NCI-H1930 (cell line): ENCODE measurements around the gene RHOT2.

ENCODE experiments used
- DNase-seq, 2 experiments: peaks; one replicate each; lab custom pipeline; 2025; lab: John Stamatoyannopoulos, UW

The RHOT2 gene

DNA sequence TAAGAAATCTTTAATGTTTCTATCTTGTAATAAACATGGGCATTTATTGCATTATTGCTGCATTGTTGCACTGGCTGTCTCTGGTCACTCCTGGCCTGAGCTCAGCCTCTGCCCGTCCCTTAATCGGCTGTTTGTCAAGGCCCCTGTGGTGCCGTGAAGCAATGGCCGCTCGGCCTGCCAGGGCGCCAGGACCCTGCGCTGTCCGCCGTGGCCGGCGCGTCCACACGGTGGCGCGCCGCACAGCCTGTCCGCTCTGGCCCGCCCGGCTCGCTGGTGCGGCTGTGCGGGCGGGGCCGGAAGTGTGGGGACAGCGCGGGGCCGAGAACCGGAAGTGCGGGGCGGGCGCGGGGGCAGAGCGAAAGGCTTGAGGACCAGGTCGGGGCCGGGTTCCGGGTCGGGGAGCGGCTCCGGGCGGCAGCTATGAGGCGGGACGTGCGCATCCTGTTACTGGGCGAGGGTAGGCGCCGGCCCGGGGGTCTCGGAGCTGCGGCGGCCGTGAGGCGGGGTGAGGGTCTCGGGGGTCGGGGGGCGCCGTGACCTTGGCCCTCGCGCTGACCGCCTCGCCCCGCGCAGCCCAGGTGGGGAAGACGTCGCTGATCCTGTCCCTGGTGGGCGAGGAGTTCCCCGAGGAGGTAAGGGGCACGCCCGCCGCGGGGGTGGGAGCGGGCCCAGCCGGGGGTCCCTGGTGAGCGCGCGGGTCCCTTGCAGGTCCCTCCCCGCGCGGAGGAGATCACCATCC is at the start of gene RHOT2:
Gene RHOT2, plus strand, starts transcription at position 353 of the 739 bp plus-strand sequence. Its CDS starts 68 bp downstream, at position 421.
- DNase-seq = peak; percentile 83 to 94

DNA sequence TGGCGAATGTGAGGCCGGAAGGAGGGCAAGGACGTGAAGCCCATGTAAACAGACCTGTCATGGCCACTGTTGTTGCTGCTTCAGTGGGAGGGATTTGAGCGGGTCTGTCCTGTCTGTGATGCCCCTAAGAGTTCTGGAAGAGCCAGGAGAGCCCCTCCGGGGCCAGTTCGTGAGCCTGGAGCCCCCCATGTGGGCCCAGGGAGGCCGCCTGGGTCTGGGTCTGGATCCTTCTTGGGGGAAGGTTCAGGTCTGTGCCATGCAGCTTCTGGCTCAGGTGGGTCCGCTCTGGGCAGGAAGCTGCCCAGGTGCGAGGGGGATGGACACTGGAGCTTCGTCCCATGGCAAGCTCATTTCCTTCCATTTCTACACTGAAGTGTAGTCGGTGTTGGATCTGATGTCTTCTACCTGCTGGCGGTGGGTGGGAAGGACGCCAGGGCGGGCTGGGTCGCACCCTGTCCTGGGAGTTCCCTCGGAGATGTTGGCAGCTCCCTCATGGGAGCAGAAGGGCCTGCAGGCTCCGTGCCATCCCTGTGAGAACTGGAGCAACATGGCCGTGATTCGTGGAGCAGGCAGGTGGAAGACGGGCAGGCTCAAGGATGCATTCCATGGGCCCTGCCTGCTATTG is 48.3 kb upstream of the RHOT2 start:
- no peak for DNase-seq

DNA sequence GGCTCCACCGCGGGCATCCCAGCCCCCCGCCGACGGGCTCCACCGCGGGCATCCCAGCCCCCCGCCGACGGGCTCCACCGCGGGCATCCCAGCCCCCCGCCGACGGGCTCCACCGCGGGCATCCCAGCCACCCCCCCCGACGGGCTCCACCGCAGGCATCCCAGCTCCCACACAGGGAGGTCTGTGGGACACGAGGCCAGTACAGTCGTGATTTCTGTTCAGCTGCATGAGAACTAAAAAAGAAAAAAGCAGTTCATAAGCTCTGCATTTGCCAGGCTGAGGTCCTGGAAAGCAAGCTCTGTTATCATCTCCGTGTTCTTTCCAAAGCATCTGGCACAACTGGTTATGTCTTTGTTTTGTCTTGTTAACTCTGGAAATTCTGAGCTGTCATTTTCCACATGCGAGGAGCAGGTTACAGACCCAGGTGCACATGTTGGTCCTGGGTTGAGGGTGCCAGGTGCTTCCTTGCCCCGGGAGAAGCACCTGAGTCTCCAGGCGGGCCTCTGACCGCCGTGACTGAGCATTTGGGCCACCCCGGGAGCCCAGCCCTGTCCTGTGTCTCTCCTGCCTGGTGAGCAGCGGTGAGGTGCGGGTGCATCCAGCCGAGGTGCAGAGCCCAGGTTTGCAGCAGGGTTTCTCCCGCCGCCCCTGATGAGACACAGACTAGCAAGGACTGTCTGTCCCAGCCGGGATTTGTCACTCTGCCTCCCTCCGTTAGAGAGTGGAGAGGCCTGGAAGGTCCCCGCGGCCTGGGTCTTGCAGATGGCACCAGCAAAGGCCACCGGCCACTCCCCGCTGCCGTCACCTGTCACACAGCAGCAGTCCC is 47.0 kb upstream of the RHOT2 start:
- no peak for DNase-seq

- no peak for DNase-seq
These were observed 46.3 kb upstream of the RHOT2 start for GRCh38 chr16:621526-622105.

DNA sequence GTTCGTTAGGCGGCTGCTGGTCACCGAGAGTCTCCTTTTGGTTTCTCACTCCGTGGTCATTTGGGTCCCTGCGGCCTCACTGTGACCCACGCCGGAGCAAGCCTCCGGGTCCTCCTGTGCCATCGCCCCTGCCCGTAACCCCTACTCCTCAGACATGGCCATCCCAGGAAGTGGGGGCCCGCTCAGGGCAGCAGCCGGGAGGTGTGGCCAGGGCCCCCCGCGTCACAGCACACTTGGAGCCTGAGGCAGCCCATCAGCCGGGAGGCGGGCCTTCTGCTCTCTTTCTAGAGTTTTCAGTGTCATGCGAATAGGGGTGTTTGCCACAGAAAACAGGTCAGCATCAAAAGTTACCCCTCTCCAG is 45.0 kb upstream of the RHOT2 start:
- DNase-seq = no peak

DNA sequence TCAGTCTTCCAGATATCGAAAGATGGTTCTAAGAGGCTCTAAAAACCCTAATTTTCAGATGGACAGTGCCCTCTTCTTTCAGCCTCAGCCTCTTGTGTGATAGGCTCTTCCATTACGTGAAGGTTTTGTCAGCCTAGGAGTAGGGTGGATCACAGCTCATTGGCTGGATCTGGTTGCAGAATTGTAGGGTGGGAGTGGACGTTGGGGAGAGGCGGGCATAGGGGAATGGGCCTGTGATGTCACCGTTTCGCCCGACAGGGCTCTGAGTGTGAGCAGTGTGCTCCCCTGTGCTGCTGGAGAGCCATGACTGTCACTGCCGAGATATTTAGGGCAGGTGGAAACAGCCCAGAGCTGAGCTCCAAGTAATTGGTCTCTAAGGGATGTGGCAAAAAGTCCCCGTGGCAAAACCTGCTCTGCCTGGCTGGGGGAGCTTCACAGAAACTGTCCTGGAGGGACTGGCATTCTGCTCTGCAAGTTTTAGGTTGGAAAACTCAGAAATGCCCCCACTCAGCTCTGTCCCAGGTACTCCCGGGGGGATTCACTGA is 43.3 kb upstream of the RHOT2 start:
- no peak for DNase-seq

DNA sequence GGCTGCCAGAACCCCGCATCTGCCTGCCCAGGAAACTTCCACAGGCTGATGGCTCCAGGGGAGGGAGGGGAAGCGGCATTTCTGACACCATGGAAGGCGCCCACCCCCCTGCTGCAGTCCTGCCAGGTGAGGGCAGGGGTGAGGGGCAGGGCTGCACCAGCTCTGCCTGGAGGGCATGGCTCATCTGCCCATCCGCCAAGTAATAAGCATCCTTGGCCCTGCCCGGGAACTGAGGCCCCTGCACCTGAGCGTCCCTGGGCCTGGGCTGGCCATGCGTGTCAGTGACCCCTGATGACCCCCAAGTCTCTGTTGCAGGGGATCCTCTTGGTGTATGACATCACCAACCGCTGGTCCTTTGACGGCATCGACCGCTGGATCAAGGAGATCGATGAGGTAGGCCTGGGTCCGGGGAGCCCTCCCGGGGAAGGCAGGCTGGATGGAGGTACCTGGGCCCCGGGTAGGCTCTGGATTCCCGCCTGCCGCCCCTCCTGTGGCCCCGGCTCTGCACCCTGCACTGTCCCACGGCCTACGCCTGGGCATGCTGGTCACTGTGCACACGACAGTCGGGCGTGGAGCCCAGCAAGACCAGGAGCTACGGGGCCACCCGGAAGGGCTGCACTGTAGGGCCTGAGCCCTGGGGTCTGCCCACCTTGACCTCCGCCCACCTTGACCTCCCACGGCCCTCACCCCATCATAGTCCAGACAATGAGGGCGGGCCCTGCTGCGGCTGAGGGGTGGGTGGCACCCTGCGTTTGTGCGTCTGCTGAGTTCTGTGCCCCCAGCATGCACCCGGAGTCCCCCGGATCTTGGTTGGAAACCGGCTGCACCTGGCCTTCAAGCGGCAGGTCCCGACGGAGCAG is 42.6 kb upstream of the RHOT2 start:
- DNase-seq = no peak

DNA sequence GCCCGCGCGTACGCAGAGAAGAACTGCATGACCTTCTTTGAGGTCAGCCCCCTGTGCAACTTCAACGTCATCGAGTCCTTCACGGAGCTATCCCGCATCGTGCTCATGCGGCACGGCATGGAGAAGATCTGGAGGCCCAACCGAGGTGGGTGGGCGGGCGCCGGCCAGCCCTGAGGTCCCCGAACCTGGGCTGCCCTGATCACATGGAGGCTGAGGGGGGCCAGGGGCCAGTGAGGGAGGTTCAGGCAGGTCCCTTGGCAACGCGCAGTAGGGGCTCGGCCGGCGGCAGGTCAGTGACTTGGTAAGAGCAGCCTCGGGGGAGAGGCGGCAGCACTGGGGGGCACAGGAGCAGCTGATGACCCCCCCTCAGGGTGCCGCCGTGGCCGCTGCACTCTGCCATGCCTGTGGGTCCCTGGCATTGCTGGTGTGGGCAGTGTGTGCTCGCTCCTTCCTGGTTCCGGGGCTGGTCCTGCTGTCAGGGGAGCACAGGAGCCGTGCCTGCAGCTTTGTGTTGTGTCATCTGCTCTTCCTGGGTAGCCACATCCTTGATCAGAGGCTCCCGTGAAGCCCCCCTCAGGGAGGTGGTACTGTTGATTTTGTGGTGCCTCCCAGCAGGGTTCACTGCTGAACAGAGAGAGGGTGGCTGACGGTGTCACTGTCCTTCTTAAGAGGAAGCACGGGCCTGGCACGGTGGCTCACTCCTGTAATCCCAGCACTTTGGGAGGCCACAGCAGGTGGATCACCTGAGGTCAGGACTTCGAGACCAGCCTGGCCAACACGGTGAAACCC is 41.8 kb upstream of the RHOT2 start:
- DNase-seq = no peak

- no peak for DNase-seq
These were observed 41.0 kb upstream of the RHOT2 start for GRCh38 chr16:626787-627453.

GRCh38 chr16:627454-628239 is 40.3 kb upstream of the RHOT2 start:
- DNase-seq = no peak

GRCh38 chr16:628321-629061 is 39.4 kb upstream of the RHOT2 start:
- no peak for DNase-seq

DNA sequence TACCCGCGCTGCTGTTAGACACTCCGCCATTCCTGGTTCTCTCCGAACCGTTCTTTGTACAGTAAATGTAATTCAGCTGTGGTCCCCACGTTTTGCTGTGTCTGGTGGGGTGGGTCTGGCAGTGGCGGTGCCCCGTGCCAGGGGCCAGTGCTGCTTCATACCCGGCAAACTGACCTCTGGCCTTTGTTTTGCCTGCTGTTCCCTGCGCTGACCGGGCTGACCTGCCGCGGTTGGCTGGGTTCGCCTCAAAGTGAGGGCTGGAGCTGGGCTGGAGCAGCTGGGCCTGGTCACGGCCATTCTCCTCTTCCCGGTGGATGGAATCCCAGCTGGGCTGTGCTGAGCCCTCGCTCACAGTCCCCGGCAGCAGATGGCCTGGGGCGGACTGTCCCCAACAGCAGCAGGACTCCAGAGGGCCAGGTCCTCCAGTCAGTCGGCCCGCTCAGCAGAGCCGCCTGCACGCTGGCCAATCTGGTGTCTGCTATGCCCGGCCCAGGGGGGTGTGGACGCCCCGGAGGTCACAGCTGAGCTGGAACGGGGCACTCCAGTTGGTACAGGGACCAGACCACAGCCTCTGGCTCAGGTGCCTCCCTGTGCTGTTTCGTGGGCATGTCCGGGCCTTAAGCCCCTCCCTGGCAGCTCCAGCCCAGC is 38.6 kb upstream of the RHOT2 start:
- no peak for DNase-seq

DNA sequence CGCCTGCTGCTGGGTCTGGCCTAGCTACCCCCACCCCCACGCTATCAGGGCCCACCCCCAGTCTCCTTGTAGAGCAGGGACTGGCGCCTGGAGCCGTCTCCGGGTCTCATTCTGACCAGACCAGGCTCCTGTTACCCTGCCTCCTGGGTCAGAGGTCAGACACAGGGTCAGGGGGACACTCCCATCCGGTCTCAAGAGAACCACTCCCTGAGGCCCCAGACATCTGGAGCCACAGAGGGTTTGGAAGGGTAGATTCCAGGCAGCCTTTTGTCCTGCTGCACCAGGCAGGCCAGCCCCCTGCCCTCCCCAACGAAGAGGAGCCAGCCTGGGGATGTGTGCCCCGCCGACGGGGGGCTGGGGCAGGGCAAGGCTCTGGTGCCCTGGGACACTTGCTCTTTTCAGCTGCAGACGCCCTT is 38.1 kb upstream of the RHOT2 start:
- DNase-seq = no peak

DNA sequence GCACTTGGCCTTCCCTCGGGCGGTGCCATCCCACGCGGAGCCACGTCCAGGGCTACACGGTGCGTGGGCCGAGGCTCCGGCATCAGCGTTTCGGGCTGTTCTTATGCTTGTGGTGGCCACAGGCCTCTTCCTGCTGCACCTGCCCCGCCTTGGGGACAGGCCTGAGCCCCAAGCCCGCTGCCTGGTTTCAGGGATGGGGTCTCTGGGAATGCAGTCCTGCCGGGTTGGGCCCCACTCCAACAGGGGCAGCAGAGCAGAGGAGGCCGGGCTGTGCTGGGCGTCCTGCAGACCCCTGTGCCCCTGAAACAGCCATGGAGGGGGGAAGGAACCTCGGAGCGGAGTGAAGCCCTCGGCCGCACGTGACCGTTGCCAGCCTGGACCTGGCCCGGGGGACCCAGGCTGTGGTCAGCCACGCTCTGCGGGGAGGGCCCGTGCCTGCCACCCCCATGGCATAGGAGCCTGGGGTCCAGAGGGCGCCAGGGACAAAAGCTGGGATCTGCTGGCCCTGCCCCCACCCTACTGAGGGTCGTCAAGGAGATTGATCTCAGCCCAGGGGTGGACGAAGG is 37.6 kb upstream of the RHOT2 start:
- DNase-seq = no peak

DNA sequence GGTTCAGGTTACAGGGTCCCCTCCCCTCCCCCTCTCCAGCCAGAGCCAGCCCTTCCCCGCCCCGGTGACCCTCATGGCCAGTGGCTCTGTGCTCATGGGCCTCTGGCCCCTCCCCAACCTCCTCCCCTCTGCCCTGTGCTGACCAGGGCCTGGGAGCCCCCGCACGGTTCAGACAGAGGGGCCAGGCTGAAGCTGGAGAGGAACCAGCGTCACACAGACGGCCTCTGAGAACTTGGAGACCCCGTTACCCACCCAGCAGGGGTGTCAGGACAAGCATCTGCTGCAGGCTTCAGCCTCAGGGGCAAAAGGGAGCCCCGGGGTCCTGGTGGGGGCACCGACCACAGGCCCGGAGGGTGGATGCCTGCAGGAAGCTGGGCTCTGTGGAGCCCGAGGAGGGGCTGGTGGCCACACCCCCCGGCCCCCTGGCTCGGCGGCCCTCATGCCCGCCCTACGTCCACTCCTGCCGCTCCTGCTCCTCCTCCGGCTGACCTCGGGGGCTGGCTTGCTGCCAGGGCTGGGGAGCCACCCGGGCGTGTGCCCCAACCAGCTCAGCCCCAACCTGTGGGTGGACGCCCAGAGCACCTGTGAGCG is 37.0 kb upstream of the RHOT2 start, which contains the start of gene WFIKKN1:
Gene WFIKKN1, plus strand, starts transcription at position 171 of the 591 bp plus-strand sequence. Its CDS starts 269 bp downstream, at position 440.
- DNase-seq = no peak

DNA sequence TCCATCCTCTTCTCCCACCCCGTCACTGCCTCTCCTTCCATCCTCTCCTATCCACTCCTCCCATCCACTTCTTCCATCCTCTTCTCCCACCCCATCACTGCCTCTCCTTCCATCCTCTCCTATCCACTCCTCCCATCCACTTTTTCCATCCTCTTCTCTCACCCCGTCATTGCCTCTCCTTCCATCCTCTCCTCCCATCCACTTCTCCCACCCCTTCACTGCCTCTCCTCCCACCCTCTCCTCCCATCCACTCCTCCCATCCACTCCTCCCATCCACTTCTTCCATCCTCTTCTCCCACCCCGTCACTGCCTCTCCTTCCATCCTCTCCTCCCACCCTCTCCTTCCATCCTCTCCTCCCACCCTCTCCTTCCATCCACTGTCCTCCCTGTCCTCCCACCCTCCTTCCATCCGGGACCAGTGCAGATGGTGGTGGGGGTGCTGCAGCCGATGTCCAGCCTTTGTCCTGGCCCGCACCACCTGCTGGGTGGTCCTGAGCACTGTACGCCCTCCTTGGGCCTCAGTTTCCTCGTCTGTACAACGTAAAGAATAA is 36.0 kb upstream of the RHOT2 start:
- DNase-seq = no peak
